Stimulated activated CD4-positive, alpha-beta T cell treated with anti-CD3 and anti-CD28 coated beads, Interleukin-4, amount 100 ng/mL, for 24 hours (primary cell): Measurements from ENCODE around the gene C2CD4C.
"Not testable (repeated sequence)": the region's sequence is repeated elsewhere in the genome, so short reads cannot be mapped to it uniquely, and the experiment has no call there.

ENCODE experiments used
- DNase-seq: peaks from one replicate; pipeline ENCODE4 v3.0.0-alpha.2; 2020

The C2CD4C gene

DNA sequence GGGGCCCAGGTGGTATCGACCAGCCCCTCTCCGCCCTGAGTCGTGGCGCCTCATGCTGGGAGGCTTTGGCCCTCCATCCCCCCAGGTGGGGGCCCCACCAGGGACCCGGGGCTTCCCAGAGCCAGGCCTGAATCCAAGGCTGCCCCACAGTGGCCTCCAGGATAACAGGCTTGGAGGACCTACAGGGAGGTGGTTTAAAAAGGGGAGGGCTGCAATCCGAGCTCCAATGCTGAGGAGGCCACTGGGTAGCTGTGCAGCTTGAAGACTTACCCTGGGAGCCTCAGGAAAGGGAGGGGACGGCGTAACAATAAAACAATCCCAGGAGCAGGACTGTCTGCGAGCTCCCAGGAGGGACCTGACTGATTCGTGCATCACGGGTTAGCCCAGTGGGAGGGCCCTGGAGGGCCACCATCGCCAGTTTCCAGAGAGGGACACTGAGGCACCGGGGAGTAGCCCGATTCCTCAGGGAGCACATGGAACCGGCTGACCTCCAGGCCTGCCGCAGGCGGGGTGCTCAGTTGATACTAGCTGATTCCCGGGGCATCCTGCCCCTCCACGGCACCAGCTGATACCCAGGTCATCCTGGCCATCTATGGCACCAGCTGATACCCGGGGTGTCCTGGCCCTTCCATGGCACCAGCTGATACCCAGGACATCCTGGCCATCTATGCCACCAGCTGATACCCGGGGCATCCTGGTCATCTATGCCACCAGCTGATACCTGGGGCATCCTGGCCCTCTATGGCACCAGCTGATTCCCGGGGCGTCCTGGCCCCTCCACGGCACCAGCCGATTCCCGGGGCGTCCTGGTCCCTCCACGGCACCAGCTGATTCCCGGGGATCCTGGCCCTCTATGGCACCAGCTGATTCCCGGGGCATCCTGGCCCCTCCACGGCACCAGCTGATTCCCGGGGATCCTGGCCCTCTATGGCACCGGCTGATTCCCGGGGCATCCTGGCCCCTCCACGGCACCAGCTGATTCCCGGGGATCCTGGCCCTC is 3.7 kb upstream of the C2CD4C start:
- DNase-seq, result no peak

DNA sequence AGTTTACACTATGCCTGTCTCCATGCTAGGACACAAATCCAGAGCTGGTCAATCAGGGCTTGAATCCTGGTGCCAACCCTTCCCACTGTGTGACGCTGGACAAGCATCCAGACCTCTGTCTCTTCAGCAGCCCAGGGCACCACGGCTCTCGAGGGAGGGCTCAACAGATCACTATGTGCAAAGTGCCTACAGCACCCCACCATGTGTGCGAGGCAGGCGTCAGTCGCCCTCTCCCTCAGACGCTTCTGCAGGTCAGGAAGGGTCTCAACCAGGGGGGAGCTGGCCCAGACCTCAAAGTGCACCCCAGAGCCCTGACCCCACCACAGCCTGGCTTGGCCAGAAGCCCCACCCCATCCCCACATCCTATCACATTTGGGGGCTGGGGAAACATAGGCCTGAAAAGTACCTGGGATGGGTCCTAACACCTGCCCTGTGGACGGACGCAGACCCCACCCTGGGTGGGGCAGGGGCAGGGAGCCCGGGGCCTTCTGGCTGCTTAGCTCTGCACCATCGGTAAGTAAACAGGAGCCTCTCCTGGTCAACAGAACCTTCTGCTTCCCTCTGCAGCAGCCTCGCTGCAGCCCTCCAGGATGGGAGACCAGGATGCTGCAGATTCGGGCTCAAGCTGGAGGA is 2.9 kb upstream of the C2CD4C start:
- no peak for DNase-seq

DNA sequence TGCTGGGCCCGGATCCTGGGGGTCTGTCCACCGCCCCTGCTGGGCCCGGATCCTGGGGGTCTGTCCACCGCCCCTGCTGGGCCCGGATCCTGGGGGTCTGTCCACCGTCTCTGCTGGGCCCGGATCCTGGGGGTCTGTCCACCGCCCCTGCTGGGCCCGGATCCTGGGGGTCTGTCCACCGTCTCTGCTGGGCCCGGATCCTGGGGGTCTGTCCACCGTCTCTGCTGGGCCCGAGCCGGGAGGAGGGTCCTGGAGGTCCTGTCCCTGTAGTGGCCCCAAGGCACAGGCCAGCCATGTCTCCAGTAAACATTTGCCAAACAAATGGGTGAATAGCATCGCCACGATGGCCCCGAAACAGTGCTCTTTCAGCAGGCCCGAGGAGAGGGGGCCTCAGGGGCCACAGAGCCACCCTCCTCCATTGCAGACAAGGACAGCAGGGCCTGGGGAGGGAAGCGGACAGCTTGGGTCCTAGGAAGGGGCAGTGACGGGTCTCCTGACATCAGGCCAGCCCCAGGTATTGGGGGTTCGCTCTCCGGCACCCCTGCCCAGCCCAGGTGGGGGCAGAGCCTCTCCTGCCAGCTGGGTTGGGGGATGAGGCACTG is 2.3 kb upstream of the C2CD4C start:
- not testable (repeated sequence) for DNase-seq

DNA sequence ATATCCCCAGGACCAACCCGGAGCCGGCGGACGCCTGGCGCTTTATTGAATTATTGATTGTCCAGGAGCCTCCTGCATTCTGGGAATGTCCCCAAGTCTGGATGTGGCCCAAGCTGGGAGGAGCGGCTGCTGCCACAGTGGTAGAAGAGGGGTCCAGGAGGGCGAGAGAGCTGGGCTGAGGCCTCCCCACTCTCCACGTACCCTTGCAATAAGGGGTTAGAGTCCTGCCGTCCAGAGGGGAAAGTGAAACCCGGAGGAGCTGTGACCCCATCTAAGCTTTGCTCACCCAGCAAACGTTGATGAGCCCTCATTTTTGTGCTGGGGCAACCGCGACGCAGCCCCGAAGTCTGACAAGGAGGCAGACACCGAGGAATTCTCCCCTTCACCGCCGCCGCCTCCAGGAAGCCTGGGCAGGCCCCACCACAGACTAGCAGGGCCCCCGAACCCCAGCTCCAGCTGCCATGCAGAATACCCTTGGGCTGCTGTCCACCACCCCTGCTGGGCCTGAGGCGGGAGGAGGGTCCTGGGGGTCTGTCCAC is 1.4 kb upstream of the C2CD4C start:
- no peak for DNase-seq

DNA sequence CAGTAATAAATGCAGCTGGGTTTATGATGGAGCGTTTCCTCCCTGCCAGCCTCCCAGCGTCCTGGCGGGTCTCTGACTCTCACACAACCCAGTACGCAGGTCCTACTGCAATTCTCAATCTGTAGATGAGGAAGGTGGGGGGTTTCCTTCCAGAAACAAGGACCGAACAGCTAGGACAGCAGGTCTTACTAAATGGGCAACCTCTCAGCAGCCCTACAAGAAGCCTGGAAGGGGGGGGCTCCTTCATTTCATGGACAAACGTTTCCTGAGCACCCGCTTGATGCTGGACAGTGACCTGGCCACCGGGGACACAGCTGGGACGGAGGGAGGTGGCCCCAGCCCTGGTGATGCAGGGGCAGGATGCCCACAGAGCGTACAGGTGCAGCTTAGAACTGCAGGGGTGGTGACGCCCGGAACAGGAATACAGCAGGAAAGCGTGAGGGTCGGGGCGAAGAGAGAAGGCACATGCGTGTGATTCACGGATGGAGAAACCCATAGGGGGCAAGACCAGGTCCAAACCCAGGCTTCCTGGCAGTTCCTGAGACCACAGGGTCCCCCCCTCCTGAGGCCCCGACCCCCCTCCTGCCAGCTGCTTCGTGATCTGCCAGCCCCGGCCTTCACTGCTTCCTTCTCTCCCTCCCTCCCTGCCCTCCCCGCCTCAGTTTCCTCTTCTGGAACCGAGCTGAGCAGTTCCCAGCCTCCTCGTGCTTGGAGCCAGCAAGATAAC is 732 bp upstream of the C2CD4C start:
- no peak for DNase-seq

DNA sequence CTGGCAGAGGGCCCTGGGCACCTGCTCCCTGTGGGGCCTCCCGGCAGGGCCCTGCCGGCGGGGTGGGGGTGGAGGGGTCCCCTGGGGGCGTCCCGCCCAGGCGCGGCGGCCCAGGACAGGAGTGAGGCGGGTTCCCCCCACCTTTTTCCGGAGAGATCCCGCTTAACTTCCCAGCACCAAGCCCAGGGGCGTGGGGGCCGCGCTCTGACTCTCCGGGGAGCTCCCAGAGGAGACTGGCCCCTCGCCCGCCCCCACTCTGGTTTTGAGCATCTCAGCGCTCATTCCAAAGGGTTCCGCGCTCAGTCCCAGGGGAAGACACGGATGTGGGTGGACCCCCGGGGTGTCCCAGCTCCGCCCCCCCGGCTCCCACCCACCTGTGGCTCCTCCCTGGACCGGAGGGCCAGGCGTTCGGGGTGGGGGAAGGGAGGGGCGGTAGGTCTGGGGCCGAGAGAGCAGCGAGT is 476 bp downstream of the C2CD4C start:
- no peak for DNase-seq

DNA sequence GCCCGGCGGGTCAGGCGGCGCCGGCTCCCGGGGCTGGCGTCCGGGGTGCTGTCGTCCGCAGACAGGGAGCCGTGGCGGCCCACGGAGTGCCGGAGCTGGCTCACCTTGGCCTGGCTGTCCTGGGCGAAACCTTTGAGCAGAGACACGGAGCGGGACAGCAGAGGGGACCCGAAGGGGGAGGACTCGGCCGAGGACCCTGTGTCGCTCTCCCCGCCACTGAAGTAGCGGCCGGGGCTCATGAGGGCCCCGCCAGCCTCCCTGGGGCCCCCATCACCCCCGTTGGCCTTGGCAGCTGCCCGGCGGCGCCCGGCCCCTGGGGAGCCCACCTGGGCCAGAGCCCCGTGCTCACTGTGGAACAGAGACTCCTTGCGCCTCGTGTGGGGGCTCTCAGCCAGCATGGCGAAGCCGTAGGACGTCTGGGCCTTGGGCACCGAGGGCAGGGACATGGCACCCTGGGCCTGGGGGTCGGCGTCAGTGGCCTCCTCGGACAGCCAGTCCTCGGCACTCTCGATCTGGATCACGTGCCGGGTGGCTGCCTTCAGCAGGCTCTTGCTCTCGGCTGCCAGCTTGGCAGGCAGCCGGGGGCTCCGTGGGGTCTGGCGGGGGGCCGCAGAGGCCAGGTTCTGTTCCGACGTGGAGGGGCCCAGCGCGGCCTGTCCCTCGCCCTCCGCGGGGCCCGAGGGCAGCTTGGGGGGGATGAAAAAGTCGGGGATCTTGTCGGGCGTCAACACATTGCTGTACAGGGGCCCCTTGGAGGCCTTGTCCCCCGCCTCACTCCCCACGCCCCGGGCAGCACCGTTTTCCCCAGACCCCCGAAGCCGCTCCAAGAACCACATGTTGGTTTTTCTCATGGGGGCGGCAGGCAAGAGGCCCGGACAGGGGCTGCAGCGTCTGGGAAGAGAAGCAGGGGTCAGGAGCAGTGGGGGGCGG is 1.2 kb downstream of the C2CD4C start:
- DNase-seq, result no peak

DNA sequence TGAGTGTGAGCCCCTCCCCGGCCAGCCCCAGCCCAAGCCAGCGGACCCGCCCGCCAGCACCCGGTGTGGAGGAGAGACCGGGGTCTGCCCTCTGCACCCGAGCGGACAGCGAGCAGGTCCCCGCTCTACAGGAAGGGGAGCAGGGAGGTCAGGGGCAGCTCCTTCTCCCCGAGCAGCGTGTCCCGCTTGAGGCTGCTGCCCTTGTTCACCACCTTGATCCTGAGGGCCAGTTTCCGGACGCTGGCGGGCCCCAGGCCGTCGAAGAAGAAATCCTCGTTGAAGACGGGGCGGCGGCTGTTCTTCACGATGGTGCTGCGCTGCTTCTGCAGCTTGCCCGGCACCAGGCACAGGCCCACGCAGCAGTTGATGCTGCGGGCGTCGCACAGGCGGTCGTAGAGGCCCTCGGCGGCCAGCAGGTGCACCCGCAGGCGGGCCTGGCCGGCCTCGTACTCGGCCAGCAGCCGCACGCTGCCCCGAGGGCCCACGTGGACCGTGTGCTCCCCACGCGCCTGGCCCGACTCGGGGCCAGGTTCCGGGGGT is 1.9 kb downstream of the C2CD4C start:
- DNase-seq, result no peak

DNA sequence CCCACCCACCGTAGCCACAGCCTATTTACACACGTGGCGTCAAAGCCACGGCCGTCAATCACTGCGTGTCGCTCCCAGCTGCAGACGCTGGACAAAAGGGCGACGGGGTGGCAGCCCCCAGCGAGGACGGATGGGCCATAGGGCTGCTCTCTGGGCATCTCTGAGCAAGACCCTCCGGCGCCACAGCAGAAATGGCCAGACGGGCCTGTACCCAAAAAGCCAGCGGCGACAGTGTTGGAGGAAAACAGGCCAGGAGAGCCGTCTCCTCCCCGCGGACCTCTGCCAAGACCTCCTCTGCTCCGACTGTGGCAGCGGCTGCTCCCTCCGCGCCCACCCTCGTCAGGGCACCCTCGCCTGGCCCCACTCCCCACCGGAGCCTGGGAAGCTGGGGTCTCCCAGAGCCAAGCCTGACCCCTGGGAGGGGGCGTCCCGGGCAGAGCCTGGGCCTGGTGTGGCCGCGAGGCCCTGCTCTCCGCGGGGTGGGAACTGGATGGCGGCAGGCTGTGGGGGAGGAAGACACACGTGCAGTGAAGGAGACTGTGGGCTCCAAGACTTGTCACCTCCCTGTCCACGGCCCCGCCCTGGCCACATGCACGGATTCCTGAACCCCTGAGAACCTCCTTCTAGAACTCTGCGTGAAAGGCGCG is 2.7 kb downstream of the C2CD4C start:
- DNase-seq, result no peak

DNA sequence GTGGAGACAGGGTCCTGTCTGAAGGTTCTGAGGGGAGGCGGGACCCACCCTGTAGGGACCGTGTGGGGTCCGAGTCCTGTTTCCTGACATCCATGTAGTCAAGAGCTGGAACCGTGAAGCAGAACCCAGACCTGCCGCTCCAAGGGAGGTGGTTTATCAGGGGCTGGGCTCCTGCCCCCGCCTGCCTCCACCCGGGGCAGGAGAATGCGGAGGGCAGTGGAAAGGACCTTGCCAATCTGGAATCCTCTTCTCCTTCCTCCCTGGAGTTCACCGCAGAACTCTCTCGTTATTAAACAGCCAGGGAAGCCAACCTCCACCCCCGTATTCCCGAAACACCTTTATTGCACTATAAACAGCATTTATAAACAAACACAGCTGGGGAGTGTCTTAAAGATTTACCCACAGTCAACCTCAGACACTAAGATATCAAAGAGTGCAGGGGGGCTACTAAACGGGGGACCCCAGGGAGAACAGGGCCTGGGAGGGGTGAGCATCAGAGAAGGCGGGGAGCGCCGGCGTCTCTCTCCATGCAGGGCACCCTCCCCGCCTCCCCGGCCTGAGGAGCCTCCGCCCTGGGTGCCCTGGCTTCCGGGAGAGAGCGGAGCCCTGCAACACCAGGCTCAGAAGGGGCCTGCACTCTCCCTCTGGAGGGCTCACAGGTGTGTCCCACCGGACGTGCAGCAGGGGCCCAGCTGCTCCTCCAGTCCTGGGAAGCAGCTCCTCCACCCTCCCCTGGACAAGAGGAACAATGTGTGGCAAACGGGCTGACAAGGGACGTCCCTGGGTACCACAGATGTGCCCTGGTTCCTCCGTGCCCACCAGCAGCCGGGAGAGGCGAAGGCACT is 3.6 kb downstream of the C2CD4C start:
- no peak for DNase-seq

DNA sequence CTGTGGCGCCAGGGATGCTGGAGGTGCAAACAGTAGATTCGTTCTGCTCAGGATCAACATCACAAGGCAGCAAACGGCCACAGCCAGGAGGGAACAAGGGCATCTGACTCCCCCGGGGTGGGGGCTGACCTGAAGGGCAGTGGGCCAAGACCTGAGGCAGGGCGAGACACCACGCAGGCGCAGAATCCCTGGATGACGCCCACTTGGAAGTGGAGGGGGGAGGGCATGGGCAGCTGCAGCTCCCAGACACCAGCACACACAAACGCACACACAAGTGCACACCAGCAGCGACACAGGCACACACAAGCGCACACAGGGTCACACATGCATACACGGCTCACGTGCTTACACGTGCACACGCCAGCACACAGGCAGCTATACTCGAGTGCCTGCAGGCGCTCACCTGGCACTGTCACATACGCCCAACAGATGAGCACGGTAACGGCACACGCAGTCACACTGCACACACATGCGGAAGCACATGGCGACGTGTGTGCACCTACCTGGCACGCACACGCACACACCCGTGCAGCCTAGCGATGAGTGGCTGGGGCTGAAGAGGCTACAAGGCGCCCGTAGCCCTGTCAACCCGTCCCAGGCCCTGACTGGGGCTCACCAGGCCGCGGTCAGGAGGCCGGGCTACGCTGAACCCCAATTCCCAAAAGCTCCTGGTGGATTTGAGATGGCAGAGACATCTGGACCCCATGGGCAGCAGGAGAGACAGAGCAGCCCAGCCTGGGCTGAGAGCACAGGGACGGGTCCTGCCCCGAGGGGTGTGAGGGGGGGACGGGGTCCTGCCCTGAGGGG is 5.5 kb downstream of the C2CD4C start:
- DNase-seq, result no peak

DNA sequence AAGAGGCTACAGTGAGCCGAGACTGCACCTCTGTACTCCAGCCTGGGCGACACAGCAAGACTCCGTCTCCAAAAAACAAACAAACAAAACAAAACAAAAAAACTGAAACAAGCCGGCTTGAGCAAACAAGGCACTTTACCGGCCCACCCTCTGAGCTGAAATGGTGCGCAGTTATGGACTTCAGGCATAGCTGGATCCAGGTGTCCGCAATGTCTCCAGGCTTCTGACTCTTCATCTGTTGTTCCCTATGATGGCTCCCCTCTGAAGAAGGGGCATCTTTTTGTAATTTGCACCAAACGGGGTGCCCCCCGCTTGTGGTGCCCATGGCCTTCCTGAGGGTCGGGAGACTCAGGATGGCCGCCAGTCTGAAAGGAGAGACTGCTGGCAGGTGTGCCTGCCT is 6.2 kb downstream of the C2CD4C start:
- no peak for DNase-seq

DNA sequence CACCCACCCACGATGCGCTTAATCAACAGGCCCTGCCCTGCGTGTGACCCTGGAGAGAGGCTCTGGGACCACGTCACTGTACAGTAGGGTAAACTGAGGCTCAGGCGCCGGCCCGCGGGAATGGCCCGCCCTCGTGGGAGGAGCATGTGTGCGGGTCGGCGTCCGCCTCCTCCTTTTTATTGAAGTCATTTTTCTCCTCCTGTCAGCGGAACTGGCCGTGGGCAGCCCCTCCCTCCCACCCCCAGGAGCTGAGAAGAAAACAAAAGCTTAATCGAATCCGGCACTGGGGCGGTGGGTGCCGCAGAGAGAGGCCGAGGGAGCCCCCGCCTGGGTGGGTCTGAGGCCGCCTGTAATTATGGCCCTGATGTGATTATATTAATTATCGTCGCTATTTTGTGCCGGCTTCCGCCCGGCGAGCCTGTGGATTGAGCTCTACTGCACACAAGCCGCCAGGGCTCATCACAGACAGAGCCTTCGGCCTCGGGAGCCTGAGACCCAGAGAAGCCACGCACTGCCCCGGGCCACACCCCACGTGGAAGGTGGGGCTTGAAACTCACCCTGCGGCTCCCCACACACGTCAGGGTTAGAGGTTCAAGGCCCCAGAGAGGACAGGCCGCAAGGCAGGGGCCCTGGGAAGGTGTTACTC is 7.0 kb downstream of the C2CD4C start:
- DNase-seq, result no peak

DNA sequence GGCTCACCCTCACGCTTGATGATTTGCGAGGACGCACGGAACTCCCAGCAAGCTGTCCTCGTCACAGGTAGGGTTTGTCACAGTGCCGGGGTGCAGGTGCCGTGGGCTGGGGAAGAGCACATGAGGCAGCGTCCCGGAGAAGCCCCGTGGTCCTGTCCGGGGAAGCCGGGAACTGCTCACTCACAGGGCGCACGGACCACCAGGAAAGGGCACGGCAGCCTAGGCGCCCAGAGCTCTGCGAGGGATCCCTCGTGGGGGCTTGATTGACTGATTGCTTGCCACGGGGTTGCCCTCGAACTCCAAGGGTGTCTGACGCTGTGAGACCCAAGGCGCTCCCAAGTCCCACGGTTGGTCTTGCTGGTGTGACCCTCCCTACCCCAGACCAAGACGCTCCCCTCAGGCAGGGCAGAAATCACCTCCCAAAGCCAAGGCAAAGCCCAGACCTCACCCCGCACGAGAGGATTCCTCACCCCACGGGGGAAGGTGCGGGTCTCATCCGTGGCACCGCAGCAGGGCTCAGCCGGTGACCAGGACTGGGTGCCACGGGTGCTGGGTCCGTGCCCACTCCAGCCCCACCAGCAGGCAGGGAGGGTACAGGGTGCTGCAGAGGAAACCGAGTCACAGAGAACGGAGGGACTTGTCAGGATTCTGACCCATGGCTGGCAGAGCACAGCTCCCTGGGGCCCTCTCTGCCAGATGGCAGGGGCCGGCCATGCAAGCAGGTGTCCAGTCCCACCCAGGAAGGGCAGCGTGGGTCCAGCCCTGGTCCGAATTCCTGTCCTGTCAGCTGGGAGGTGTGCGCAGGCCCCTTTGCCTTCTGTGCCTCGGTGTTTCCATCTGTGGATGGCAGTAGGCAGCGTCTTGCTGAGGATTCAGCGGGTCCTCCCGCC is 7.7 kb downstream of the C2CD4C start:
- DNase-seq, result no peak

DNA sequence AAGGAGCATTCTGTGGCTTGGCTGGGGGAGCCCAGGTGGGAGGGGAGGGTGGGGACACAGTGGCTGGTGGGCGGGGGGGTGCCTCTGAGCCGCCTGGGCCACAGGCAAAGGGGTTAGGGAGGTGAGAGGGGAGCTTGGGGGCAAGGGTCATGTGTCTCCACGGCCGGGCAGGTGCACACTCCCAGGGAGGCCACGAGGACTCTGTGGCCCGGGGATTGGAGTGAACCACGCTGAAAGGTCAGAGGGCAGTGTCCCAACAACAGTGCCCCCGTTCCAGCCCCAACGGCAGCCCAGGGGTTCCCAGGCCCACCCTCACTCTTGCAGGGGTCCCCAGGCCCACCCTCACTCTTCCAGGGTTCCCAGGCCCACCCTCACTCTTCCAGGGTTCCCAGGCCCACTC is 9.6 kb downstream of the C2CD4C start:
- DNase-seq, result no peak

DNA sequence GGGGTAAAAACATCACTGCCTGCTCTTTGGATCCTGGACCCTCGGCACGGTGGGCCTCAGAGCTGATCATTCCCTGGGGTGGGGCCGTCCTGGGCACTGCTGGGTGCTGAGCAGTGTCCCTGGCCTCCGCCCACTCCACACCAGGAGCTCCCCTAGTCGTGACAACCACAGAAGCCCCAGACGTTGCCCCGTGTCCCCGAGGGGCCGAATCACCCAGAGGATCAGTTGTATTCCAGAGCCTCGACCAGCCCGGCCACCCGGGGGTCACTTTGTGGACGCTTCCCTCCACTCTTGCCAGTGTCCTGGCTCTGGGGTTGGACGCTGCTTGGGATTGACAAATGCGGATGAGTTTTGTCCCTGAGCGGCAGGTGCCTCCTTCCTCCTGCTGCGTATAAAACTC is 10.2 kb downstream of the C2CD4C start:
- DNase-seq, result no peak
